Neutrophil (primary cell): Measurements from ENCODE around the gene HMCES.
"Not testable (repeated sequence)": the region's sequence is repeated elsewhere in the genome, so short reads cannot be mapped to it uniquely, and the experiment has no call there.

Experiments
- H3K27ac ChIP-seq: fragments of 200-600 bp; sonication (generic); 2 replicates; pipeline ENCODE4 v1.5.1; 2016; ENCODE audit warnings: mild to moderate bottlenecking, moderate library complexity
- H3K27me3 ChIP-seq: fragments of 200-600 bp; sonication (generic); 2 replicates; pipeline ENCODE4 v1.6.0; 2016; ENCODE audit warnings: mild to moderate bottlenecking
- H3K36me3 ChIP-seq: fragments of 200-600 bp; sonication (generic); 2 replicates; pipeline ENCODE4 v1.5.1; 2017
- H3K4me1 ChIP-seq, 2 experiments: fragments of 200-600 bp in 1 of 2; sonication (generic) in 1 of 2; 1 replicate in 1 of 2; 2 replicates in 1 of 2; pipeline versions ENCODE4 v1.5.1 to v1.6.1; 2013 to 2016; ENCODE audit warnings: low read depth in 1 of 2, low read length in 1 of 2, mild to moderate bottlenecking in 1 of 2, moderate library complexity in 1 of 2; ENCODE audit not compliant: control insufficient read depth in 1 of 2, insufficient read depth in 1 of 2
- H3K4me3 ChIP-seq, 2 experiments: fragments of 200-600 bp in 1 of 2; sonication (generic) in 1 of 2; 1 replicate in 1 of 2; 2 replicates in 1 of 2; pipeline ENCODE4 v1.5.1; 2013 to 2016; ENCODE audit warnings: low read depth in 1 of 2, low read length in 1 of 2, mild to moderate bottlenecking in 1 of 2, moderate library complexity in 1 of 2
- H3K9me3 ChIP-seq: fragments of 200-600 bp; sonication (generic); 2 replicates; pipeline ENCODE4 v1.5.1; 2016
- TF ChIP-seq, protein P1 (sequence below): fragments of 200-600 bp; sonication (generic); IDR thresholded peaks from 2 replicates; pipeline ENCODE4 v1.5.1; 2016; ENCODE audit warnings: antibody characterized with exemption

HMCES gene

GRCh38 chr3:129348734-129349133, 70.1 kb downstream of the HMCES start:
- TF ChIP-seq, protein P1, sequence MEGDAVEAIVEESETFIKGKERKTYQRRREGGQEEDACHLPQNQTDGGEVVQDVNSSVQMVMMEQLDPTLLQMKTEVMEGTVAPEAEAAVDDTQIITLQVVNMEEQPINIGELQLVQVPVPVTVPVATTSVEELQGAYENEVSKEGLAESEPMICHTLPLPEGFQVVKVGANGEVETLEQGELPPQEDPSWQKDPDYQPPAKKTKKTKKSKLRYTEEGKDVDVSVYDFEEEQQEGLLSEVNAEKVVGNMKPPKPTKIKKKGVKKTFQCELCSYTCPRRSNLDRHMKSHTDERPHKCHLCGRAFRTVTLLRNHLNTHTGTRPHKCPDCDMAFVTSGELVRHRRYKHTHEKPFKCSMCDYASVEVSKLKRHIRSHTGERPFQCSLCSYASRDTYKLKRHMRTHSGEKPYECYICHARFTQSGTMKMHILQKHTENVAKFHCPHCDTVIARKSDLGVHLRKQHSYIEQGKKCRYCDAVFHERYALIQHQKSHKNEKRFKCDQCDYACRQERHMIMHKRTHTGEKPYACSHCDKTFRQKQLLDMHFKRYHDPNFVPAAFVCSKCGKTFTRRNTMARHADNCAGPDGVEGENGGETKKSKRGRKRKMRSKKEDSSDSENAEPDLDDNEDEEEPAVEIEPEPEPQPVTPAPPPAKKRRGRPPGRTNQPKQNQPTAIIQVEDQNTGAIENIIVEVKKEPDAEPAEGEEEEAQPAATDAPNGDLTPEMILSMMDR = no peak
- peaks cover 34% of the 10 kb centered on the region for H3K27me3 ChIP-seq
- no peaks in the 10 kb centered on the region for H3K9me3 ChIP-seq
- no peak overlapping the region for H3K27ac ChIP-seq
- no peaks in the 10 kb centered on the region for H3K36me3 ChIP-seq
- peaks cover 4 to 7% of the 10 kb centered on the region in 2 experiments for H3K4me1 ChIP-seq
- no peak overlapping the region for H3K4me3 ChIP-seq

- not testable (repeated sequence) for H3K9me3 ChIP-seq, H3K36me3 ChIP-seq, H3K4me1 ChIP-seq, H3K27ac ChIP-seq, H3K4me3 ChIP-seq
- H3K27me3 ChIP-seq = peaks cover 30% of the 10 kb centered on the region
Observed at GRCh38 chr3:129349169-129349568, 70.5 kb downstream of the HMCES start.

- no peak overlapping the region for H3K4me3 ChIP-seq
- TF ChIP-seq, protein P1 = no peak
- H3K4me1 ChIP-seq = peaks cover 0 to 2% of the 10 kb centered on the region in 2 experiments
- peaks cover 24% of the 10 kb centered on the region for H3K27me3 ChIP-seq
- H3K9me3 ChIP-seq = no peaks in the 10 kb centered on the region
- H3K27ac ChIP-seq = no peak overlapping the region
- no peaks in the 10 kb centered on the region for H3K36me3 ChIP-seq
Observed at GRCh38 chr3:129349791-129350190, 71.1 kb downstream of the HMCES start.

- H3K4me1 ChIP-seq = peaks cover 0 to 2% of the 10 kb centered on the region in 2 experiments
- TF ChIP-seq, protein P1 = no peak
- H3K36me3 ChIP-seq = no peaks in the 10 kb centered on the region
- no peak overlapping the region for H3K4me3 ChIP-seq
- no peak overlapping the region for H3K27ac ChIP-seq
- H3K27me3 ChIP-seq = peaks cover under 1% of the 10 kb centered on the region
- no peaks in the 10 kb centered on the region for H3K9me3 ChIP-seq
Observed at GRCh38 chr3:129352045-129352444, 73.4 kb downstream of the HMCES start.

- Histone ChIP-seq H3K4me3 (no peak overlapping the region), H3K27ac (no peak overlapping the region), H3K4me1 (peaks cover 0 to 2% of the 10 kb centered on the region in 2 experiments), H3K27me3 (no peaks in the 10 kb centered on the region), H3K9me3 (no peaks in the 10 kb centered on the region), H3K36me3 (no peaks in the 10 kb centered on the region)
- TF ChIP-seq, protein P1 = no peak
Observed at GRCh38 chr3:129352650-129353588, 74.2 kb downstream of the HMCES start.

DNA sequence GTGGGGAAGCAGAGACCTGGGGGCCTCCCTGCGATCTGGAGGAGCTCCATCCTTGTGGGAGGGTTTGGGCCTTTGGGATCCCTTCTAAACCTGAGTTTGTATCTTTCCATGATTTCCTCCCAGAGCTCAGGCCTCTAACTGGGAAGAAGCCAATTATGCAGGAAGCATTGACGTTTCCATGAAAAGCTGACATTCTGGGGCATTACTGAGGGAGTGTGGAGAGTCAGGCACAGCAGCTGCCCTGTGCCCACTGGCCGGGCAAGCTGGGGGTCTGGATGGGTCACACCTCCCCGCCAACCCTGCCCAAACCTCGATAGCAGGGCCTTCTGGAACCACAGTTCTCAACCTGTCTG, 74.9 kb downstream of the HMCES start:
- H3K4me1 ChIP-seq = peaks cover 0 to 2% of the 10 kb centered on the region in 2 experiments
- H3K4me3 ChIP-seq = no peak overlapping the region
- no peaks in the 10 kb centered on the region for H3K9me3 ChIP-seq
- no peaks in the 10 kb centered on the region for H3K36me3 ChIP-seq
- TF ChIP-seq, protein P1 = no peak
- H3K27ac ChIP-seq = no peak overlapping the region
- no peaks in the 10 kb centered on the region for H3K27me3 ChIP-seq
